NT2/D1 (cell line): ENCODE results near the gene CAPN3.

Experiments
- SUZ12 ChIP-seq: IDR thresholded peaks from 2 replicates; pipeline ENCODE4 v1.6.1; 2011; ENCODE audit not compliant: insufficient read length, insufficient read depth; ENCODE audit errors: extremely low read depth
- YY1 ChIP-seq: IDR thresholded peaks from 2 replicates; pipeline ENCODE4 v1.6.1; 2011; ENCODE audit not compliant: insufficient read length, insufficient read depth

DNA sequence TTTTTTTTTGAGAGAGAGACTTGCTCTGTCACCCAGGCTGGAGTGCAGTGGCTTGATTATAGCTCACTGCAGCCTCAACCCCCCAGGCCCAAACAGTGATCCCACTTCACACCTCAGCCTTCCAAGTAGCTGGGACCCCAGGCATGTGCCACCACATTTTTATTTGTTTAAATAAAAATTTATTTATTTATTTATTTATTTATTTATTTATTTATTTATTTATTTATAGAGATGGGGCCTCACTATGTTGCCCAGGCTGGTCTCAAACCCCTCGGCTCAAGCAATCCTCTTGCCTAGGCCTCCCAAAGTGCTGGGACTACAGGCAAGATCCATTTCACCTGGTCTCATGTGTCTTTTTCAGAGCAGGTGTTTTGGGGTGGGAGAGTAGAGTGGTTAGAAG lies 15.5 kb downstream of the CAPN3 start:
- TF ChIP-seq YY1 (no peak), SUZ12 (no peak)
